Caco-2 (cell line): ENCODE measurements around the gene GLI2. TPM values are rescaled to one million over a fixed set of nuclear protein-coding genes. Genes with fewer than 3 reads are reported as not detected.

Experiments
- BruUV-seq: library from RNA; stranded (reverse); fragments of 400-500 nt; replicated peaks from 2 replicates; lab custom pipeline; 2021; lab: Mats Ljungman, UMichigan
- CTCF ChIA-PET: fragments of 300-600 bp; sonication (Branson Sonifier 250); formaldehyde crosslinking; loops from one replicate; lab custom pipeline; 2022; ENCODE audit warnings: antibody characterized with exemption; lab: Charles Lee
- POLR2A ChIA-PET: fragments of 300-600 bp; sonication (Branson Sonifier 250); formaldehyde crosslinking; loops from one replicate; lab custom pipeline; 2022; ENCODE audit warnings: antibody characterized with exemption; lab: Charles Lee
- DNase-seq, 2 experiments: peaks; one replicate each; pipeline versions ENCODE4 v3.0.0 to v3.0.0-alpha.2; 2020 to 2022
- H3K27me3 ChIP-seq: replicated peaks from 2 replicates; pipeline ENCODE4 v1.6.0; 2011; ENCODE audit warnings: low read length; ENCODE audit not compliant: control insufficient read depth, insufficient read depth
- H3K36me3 ChIP-seq: 2 replicates; pipeline ENCODE4 v1.5.1; 2011; ENCODE audit warnings: low read length; ENCODE audit not compliant: control insufficient read depth, insufficient read depth
- H3K4me1 ChIP-seq: fragments of 250-450 bp; sonication (Bioruptor Pico); 2 replicates; pipeline ENCODE4 v1.5.1; 2020; ENCODE audit warnings: mild to moderate bottlenecking
- H3K4me3 ChIP-seq: 2 replicates; pipeline ENCODE4 v1.5.1; 2011; ENCODE audit warnings: low read depth, mild to moderate bottlenecking, control low read depth, low read length
- H3K9me3 ChIP-seq: fragments of 250-450 bp; sonication (Bioruptor Pico); 2 replicates; pipeline ENCODE4 v1.5.1; 2020; ENCODE audit warnings: mild to moderate bottlenecking, moderate library complexity
- H3K27ac Mint-ChIP-seq: one replicate; pipeline ENCODE4 v1.8.0; 2022; ENCODE audit warnings: mixed read lengths; ENCODE audit not compliant: unreplicated experiment
- H3K27me3 Mint-ChIP-seq: one replicate; pipeline ENCODE4 v1.8.0; 2022; ENCODE audit warnings: mixed read lengths; ENCODE audit not compliant: insufficient read depth, unreplicated experiment
- H3K36me3 Mint-ChIP-seq: one replicate; pipeline ENCODE4 v1.8.0; 2022; ENCODE audit warnings: mild to moderate bottlenecking, mixed read lengths; ENCODE audit not compliant: insufficient read depth, unreplicated experiment
- H3K4me1 Mint-ChIP-seq: one replicate; pipeline ENCODE4 v1.8.0; 2022; ENCODE audit warnings: low read depth, mixed read lengths; ENCODE audit not compliant: unreplicated experiment
- H3K4me3 Mint-ChIP-seq: one replicate; pipeline ENCODE4 v1.8.0; 2022; ENCODE audit warnings: mild to moderate bottlenecking, moderate library complexity, mixed read lengths; ENCODE audit not compliant: unreplicated experiment
- H3K9me3 Mint-ChIP-seq: one replicate; pipeline ENCODE4 v1.8.0; 2022; ENCODE audit warnings: mixed read lengths; ENCODE audit not compliant: unreplicated experiment
- intact Hi-C: fragments of 100-400 bp; cut with micrococcal nuclease; formaldehyde crosslinking; loops from one replicate; pipeline ENCODE4 v1.10.0; 2022; ENCODE audit not compliant: unreplicated experiment
- total RNA-seq: library from RNA; stranded (reverse); gene quantifications from 2 replicates; pipeline ENCODE4 v1.2.3, GENCODE V29; 2022
- TF ChIP-seq, protein P1 (sequence below), 2 experiments: fragments of 200-600 bp in 1 of 2; IDR thresholded peaks; 1 replicate in 1 of 2; 2 replicates in 1 of 2; pipeline versions ENCODE4 v1.5.1 to v1.8.0; 2011 to 2022; ENCODE audit warnings: antibody characterized with exemption in 1 of 2, control low read depth in 1 of 2, inconsistent platforms in 1 of 2, low read depth in 1 of 2, low read length in 1 of 2, mild to moderate bottlenecking in 1 of 2, moderate library complexity in 1 of 2; ENCODE audit not compliant: insufficient read depth in 1 of 2, severe bottlenecking in 1 of 2, unreplicated experiment in 1 of 2

Gene GLI2
- total RNA-seq, 1 experiment from 2014 or later, result 0.70 TPM

DNA sequence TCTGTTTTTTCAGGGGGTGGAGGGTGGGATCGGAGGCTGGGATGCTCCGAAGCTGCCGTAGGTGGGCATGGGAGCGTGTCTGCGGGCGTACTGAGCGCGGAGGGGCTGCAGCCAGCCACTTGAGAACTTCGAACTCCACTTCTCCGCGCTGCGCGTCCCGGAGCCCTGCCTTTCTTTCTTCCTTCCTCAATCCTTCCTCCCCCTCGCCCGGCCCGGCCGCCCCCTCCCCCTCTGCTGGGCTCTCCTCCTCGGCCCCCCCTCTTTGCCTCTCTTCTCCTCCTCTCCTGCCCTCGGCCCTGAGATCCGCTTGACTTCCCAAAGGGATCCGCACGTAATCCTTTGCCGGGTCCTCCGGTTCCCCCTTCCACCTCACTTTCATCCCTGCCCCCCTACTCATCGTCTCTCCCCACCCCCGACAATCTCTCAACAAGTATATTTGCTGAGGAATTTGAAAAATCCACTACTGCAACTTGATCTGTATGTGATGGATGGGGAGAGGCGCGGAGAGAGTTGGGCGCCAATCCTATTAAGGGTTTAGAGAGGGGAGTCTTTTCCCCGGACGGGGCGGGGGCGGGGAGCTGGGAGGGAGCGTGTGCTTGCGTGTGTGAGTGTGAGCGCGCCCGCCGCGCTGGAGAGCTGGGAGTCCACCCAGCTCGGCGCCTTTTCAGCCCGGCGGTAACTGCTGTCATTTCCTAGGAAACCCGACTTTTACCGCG lies 1.1 kb downstream of the GLI2 start:
- Histone ChIP-seq H3K9me3 (no peaks in the 10 kb centered on the region), H3K4me1 (peaks cover 3% of the 10 kb centered on the region; the same call in 1 of the 2 replicates), H3K27me3 (0 out of 2 replicates have a peak, but pooled peaks cover 3% of the 10 kb centered on the region), H3K36me3 (no peaks in the 10 kb centered on the region), H3K4me3 (peak overlapping the region; percentile 39)
- ChIA-PET CTCF (interaction anchor here (0.5 to 1.5 kb wide), 9 partner anchors 10 to 795 kb away, joined by 3 to 5 read pairs (median 4); no protein-coding TSS in a partner anchor), POLR2A (interaction anchor here (0.7 to 1.4 kb wide), 2 partner anchors 335 to 338 kb away, joined by 3 read pairs; no protein-coding TSS in a partner anchor)
- Mint-ChIP-seq H3K27me3 (peaks cover 25% of the 10 kb centered on the region), H3K27ac (no peak overlapping the region), H3K4me1 (peaks cover 16% of the 10 kb centered on the region), H3K9me3 (no peaks in the 10 kb centered on the region), H3K4me3 (peak overlapping the region; percentile 84), H3K36me3 (no peaks in the 10 kb centered on the region)
- no TSS peak for BruUV-seq
- TF ChIP-seq, protein P1, sequence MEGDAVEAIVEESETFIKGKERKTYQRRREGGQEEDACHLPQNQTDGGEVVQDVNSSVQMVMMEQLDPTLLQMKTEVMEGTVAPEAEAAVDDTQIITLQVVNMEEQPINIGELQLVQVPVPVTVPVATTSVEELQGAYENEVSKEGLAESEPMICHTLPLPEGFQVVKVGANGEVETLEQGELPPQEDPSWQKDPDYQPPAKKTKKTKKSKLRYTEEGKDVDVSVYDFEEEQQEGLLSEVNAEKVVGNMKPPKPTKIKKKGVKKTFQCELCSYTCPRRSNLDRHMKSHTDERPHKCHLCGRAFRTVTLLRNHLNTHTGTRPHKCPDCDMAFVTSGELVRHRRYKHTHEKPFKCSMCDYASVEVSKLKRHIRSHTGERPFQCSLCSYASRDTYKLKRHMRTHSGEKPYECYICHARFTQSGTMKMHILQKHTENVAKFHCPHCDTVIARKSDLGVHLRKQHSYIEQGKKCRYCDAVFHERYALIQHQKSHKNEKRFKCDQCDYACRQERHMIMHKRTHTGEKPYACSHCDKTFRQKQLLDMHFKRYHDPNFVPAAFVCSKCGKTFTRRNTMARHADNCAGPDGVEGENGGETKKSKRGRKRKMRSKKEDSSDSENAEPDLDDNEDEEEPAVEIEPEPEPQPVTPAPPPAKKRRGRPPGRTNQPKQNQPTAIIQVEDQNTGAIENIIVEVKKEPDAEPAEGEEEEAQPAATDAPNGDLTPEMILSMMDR (IDR thresholded peaks at IDR 0.05; ENCODE audit: insufficient read depth in 1 of 2, low read depth in 1 of 2, low read length in 1 of 2, severe bottlenecking in 1 of 2, unreplicated experiment in 1 of 2), result no peak
- DNase-seq, result peak in 1 of 2 experiments; percentile 35
- intact Hi-C loops, result loop anchor here (1.0 to 10.0 kb wide), 4 partner anchors 41 to 338 kb away; no protein-coding TSS in a partner anchor

DNA sequence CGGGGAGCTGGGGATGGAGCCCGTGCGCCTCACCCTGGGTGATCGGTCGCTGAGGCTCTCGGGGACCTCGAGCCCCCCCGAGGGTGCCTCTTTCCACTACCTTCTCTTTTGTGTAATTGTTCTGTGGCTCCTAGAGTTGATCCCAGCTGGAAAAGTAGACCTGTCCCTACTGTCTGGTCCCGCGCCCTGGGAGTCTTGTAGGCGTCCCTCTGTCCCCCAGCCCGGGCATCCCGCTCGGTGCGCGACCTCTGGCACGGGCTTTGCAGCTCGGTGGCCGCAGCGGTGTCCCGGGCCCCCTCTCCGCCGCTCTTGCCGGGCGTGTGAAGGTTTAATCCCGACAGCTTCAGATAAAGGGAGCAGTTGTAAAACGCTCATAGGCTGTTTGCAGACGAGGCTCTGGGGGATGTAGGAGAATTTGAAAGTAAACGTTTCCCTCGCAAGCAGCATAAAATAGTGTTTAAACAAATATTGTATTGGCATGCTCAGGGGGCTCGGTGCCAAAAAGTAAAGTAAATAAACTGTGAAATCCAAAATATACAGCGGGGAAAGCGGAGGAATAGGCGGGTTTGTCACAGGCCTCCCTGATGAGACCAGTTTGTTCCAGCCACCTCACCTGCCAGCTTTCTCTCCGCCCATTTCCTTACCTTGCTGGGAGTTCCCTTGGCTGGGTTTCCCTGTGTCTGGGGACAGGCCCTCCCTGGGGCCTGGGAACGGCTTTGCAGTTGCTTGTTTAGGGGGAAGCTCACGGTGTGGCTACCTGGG lies 1.9 kb downstream of the GLI2 start:
- CTCF ChIA-PET, result interaction anchor here (0.6 to 1.5 kb wide), 5 partner anchors 10 to 343 kb away, joined by 3 to 11 read pairs (median 5); no protein-coding TSS in a partner anchor
- peaks cover 6% of the 10 kb centered on the region; the same call in 1 of the 2 replicates for H3K4me1 ChIP-seq

More for the DNA sequence above, 1.9 kb downstream of the GLI2 start:
- H3K4me3 ChIP-seq, result peak overlapping the region; percentile 13
- POLR2A ChIA-PET, result interaction anchor here (0.7 to 1.4 kb wide), 2 partner anchors 335 to 338 kb away, joined by 3 read pairs; no protein-coding TSS in a partner anchor
- H3K4me3 Mint-ChIP-seq, result peak overlapping the region; percentile 84
- no peaks in the 10 kb centered on the region for H3K9me3 ChIP-seq
- no peaks in the 10 kb centered on the region for H3K9me3 Mint-ChIP-seq
- no TSS peak for BruUV-seq
- H3K27me3 Mint-ChIP-seq, result peaks cover 25% of the 10 kb centered on the region
- no peaks in the 10 kb centered on the region for H3K36me3 Mint-ChIP-seq
- peaks cover 3% of the 10 kb centered on the region; the same call in 1 of the 2 replicates for H3K27me3 ChIP-seq
- no peak overlapping the region for H3K27ac Mint-ChIP-seq
- intact Hi-C loops, result loop anchor here (2.0 to 10.0 kb wide), 3 partner anchors 117 to 337 kb away; no protein-coding TSS in a partner anchor
- DNase-seq, result no peak
- TF ChIP-seq, protein P1 (IDR thresholded peaks at IDR 0.05; ENCODE audit: insufficient read depth in 1 of 2, low read depth in 1 of 2, low read length in 1 of 2, severe bottlenecking in 1 of 2, unreplicated experiment in 1 of 2), result no peak
- no peaks in the 10 kb centered on the region for H3K36me3 ChIP-seq
- peaks cover 16% of the 10 kb centered on the region for H3K4me1 Mint-ChIP-seq
